ENCODE results near the gene GRM1. TPM values are rescaled to one million over a fixed set of nuclear protein-coding genes. Genes with fewer than 3 reads are reported as not detected.

GRM1 gene
- total and polyA plus RNA-seq, 2 experiments from 2014 or later, result 0.29 to 0.63 TPM

GRCh38 chr6:146026873-146027272 is 2.0 kb upstream of the GRM1 start:
- Mint-ChIP-seq H3K36me3 (ENCODE audit: low read depth) (no peaks in the 10 kb centered on the region), H3K27me3 (ENCODE audit: insufficient read depth, low read depth, poor library complexity) (peaks cover 31% of the 10 kb centered on the region), H3K27ac (no peak overlapping the region), H3K4me1 (peaks cover 11% of the 10 kb centered on the region), H3K4me3 (peak overlapping the region; percentile 88), H3K9me3 (no peaks in the 10 kb centered on the region; the same call in 2 of the 3 replicates)
- Histone ChIP-seq H3K79me2 (replicated peaks; ENCODE audit: insufficient read depth) (no peaks in the 10 kb centered on the region), H2AFZ (no peak overlapping the region), H3K4me3 (peak overlapping the region; percentile 72; the same call in 1 of the 2 replicates), H3K27ac (ENCODE audit: low read depth) (no peak overlapping the region), H3K36me3 (ENCODE audit: insufficient read depth) (no peaks in the 10 kb centered on the region), H3K4me2 (peak overlapping the region; percentile 86), H4K20me1 (replicated peaks; ENCODE audit: insufficient read depth) (no peaks in the 10 kb centered on the region), H3K4me1 (ENCODE audit: insufficient read depth) (peaks cover 6% of the 10 kb centered on the region; the same call in 1 of the 2 replicates), H3F3A (replicated peaks; ENCODE audit: low read depth) (no peaks in the 10 kb centered on the region), H3K9me2 (ENCODE audit: insufficient read depth) (no peaks in the 10 kb centered on the region), H3K27me3 (ENCODE audit: insufficient read depth) (peaks cover 48% of the 10 kb centered on the region)
- peak; percentile 24 for DNase-seq (ENCODE audit: low spot score)
- no peak for TF ChIP-seq REST (IDR thresholded peaks at IDR 0.05; ENCODE audit: unreplicated experiment)
- no peak for ATAC-seq

- peak overlapping the region; percentile 88 for H3K4me3 Mint-ChIP-seq
- no peaks in the 10 kb centered on the region for H3K9me2 ChIP-seq (ENCODE audit: insufficient read depth)
- no peaks in the 10 kb centered on the region for H4K20me1 ChIP-seq (replicated peaks; ENCODE audit: insufficient read depth)
- no peaks in the 10 kb centered on the region; the same call in 2 of the 3 replicates for H3K9me3 Mint-ChIP-seq
- peaks cover 31% of the 10 kb centered on the region for H3K27me3 Mint-ChIP-seq (ENCODE audit: insufficient read depth, low read depth, poor library complexity)
- H3K4me1 Mint-ChIP-seq, result peaks cover 11% of the 10 kb centered on the region
- H3K36me3 ChIP-seq (ENCODE audit: insufficient read depth), result no peaks in the 10 kb centered on the region
- peaks cover 48% of the 10 kb centered on the region for H3K27me3 ChIP-seq (ENCODE audit: insufficient read depth)
- peak overlapping the region; percentile 72 for H3K4me3 ChIP-seq
- no peak overlapping the region for H3K27ac ChIP-seq (ENCODE audit: low read depth)
- peak overlapping the region; percentile 86 for H3K4me2 ChIP-seq
- peaks cover 6% of the 10 kb centered on the region; the same call in 1 of the 2 replicates for H3K4me1 ChIP-seq (ENCODE audit: insufficient read depth)
- no peaks in the 10 kb centered on the region for H3K36me3 Mint-ChIP-seq (ENCODE audit: low read depth)
- peak; percentile 61 for DNase-seq (ENCODE audit: low spot score)
- H3K27ac Mint-ChIP-seq, result no peak overlapping the region
- ATAC-seq, result peak; percentile 67
- no peaks in the 10 kb centered on the region for H3K79me2 ChIP-seq (replicated peaks; ENCODE audit: insufficient read depth)
- H3F3A ChIP-seq (replicated peaks; ENCODE audit: low read depth), result no peaks in the 10 kb centered on the region
- TF ChIP-seq CTCF (conservative IDR thresholded peaks at IDR 0.05; ENCODE audit: low read depth in 2 of 2) (peak; percentile 38 to 55; a peak in 3 of 4 replicates), ZNF114 (CRISPR knock-in tag; IDR thresholded peaks at IDR 0.05) (no peak)
- H2AFZ ChIP-seq, result peak overlapping the region; percentile 99
Measured at GRCh38 chr6:146027586-146028251, 1.1 kb upstream of the GRM1 start.
